CD14-positive monocyte (primary cell): Measurements from ENCODE around the gene GPR15LG. TPM values are rescaled to one million over a fixed set of nuclear protein-coding genes. Genes with fewer than 3 reads are reported as not detected.
A peak's percentile ranks its signal among the peaks of the same experiment; 100 is the strongest.

Experiments used
- DNase-seq, 3 donors: peaks; one replicate each; pipeline ENCODE4 v3.0.0-alpha.2; 2011 to 2022
- H2AFZ ChIP-seq: 2 replicates; pipeline ENCODE4 v1.6.0; 2012; ENCODE audit warnings: mild to moderate bottlenecking, low read depth, low read length, inconsistent platforms; ENCODE audit not compliant: insufficient read depth, poor library complexity, severe bottlenecking
- H3K27ac ChIP-seq, 2 donors: 1 replicate in 1 of 2; 2 replicates in 1 of 2; pipeline ENCODE4 v1.5.1; 2012 to 2013; ENCODE audit warnings: low read length in 2 of 2, control low read depth in 1 of 2, inconsistent platforms in 1 of 2, low read depth in 1 of 2, mild to moderate bottlenecking in 1 of 2
- H3K27me3 ChIP-seq, 2 donors: one replicate each; pipeline versions ENCODE4 v1.6.0 to v1.6.1; 2011 to 2013; ENCODE audit warnings: low read length in 2 of 2; ENCODE audit not compliant: control insufficient read depth in 2 of 2, insufficient read depth in 2 of 2
- H3K36me3 ChIP-seq, 2 donors: replicated peaks in 1 of 2; 1 replicate in 1 of 2; 2 replicates in 1 of 2; pipeline versions ENCODE4 v1.5.1 to v1.6.1; 2012 to 2013; ENCODE audit warnings: low read length in 2 of 2, control low read depth in 1 of 2, inconsistent platforms in 1 of 2, mild to moderate bottlenecking in 1 of 2; ENCODE audit not compliant: insufficient read depth in 2 of 2, control insufficient read depth in 1 of 2
- H3K4me1 ChIP-seq, 2 donors: 1 replicate in 1 of 2; 2 replicates in 1 of 2; pipeline versions ENCODE4 v1.5.1 to v1.6.1; 2012 to 2013; ENCODE audit warnings: low read length in 2 of 2, control low read depth in 1 of 2, inconsistent platforms in 1 of 2, mild to moderate bottlenecking in 1 of 2, moderate library complexity in 1 of 2; ENCODE audit not compliant: insufficient read depth in 2 of 2, control insufficient read depth in 1 of 2
- H3K4me2 ChIP-seq: replicated peaks from 2 replicates; pipeline ENCODE3; 2012; ENCODE audit warnings: low read length, moderate library complexity, mild to moderate bottlenecking; ENCODE audit not compliant: poor library complexity, severe bottlenecking; ENCODE audit errors: extremely low read depth
- H3K4me3 ChIP-seq, 3 experiments: fragments of 200-600 bp in 1 of 3; sonication (generic) in 1 of 3; replicated peaks in 1 of 3; 1 replicate in 2 of 3; 2 replicates in 1 of 3; pipeline ENCODE4 v1.5.1; 2011 to 2013; ENCODE audit warnings: low read length in 3 of 3, mild to moderate bottlenecking in 3 of 3, control low read depth in 2 of 3, low read depth in 2 of 3, inconsistent platforms in 1 of 3, moderate library complexity in 1 of 3
- H3K79me2 ChIP-seq: 2 replicates; pipeline ENCODE4 v1.6.0; 2012; ENCODE audit warnings: mild to moderate bottlenecking, control low read depth, inconsistent platforms, low read length, moderate library complexity; ENCODE audit not compliant: insufficient read depth
- H3K9ac ChIP-seq: 2 replicates; pipeline ENCODE4 v1.6.0; 2017; ENCODE audit warnings: low read length, mild to moderate bottlenecking; ENCODE audit not compliant: insufficient read depth, poor library complexity, severe bottlenecking
- H3K9me3 ChIP-seq, 2 donors: replicated peaks in 1 of 2; 1 replicate in 1 of 2; 2 replicates in 1 of 2; pipeline versions ENCODE4 v1.5.1 to v1.6.1; 2012 to 2013; ENCODE audit warnings: low read length in 2 of 2, control low read depth in 1 of 2; ENCODE audit not compliant: control insufficient read depth in 1 of 2, insufficient read depth in 1 of 2
- H4K20me1 ChIP-seq: 2 replicates; pipeline ENCODE4 v1.6.0; 2012; ENCODE audit warnings: mild to moderate bottlenecking, low read length, control low read depth, moderate library complexity; ENCODE audit not compliant: insufficient read depth
- H3K27ac Mint-ChIP-seq, 7 donors: one replicate each; pipeline ENCODE4 v1.8.0; 2020; ENCODE audit warnings: mild to moderate bottlenecking in 7 of 7, mixed read lengths in 7 of 7, moderate library complexity in 6 of 7, inconsistent platforms in 2 of 7
- H3K27me3 Mint-ChIP-seq, 3 donors: one replicate each; pipeline ENCODE4 v1.8.0; 2021 to 2022; ENCODE audit warnings: low read depth in 3 of 3, mild to moderate bottlenecking in 3 of 3, mixed read lengths in 3 of 3, moderate library complexity in 3 of 3, inconsistent platforms in 1 of 3
- H3K36me3 Mint-ChIP-seq, 2 donors: one replicate each; pipeline ENCODE4 v1.8.0; 2020; ENCODE audit warnings: mixed read lengths in 2 of 2, inconsistent platforms in 1 of 2, mild to moderate bottlenecking in 1 of 2
- H3K4me1 Mint-ChIP-seq: one replicate; pipeline ENCODE4 v1.8.0; 2020; ENCODE audit warnings: mild to moderate bottlenecking, mixed read lengths
- H3K4me3 Mint-ChIP-seq, 2 donors: one replicate each; pipeline ENCODE4 v1.8.0; 2020; ENCODE audit warnings: mild to moderate bottlenecking in 2 of 2, mixed read lengths in 2 of 2, moderate library complexity in 1 of 2
- H3K9me3 Mint-ChIP-seq, 7 donors: one replicate each; pipeline ENCODE4 v1.8.0; 2020 to 2022; ENCODE audit warnings: mixed read lengths in 7 of 7, mild to moderate bottlenecking in 6 of 7, moderate library complexity in 6 of 7, inconsistent platforms in 2 of 7
- CTCF ChIP-seq: fragments of 200-600 bp; IDR thresholded peaks from one replicate; pipeline ENCODE4 v1.8.0; 2022; ENCODE audit warnings: antibody characterized with exemption, mild to moderate bottlenecking
- WGBS: methylation state at CpG from one replicate; pipeline ENCODE4 v1.1.5; 2013; ENCODE audit warnings: missing lambda C conversion rate; ENCODE audit not compliant: insufficient coverage; 5-methylcytosine and 5-hydroxymethylcytosine counted together
- intact Hi-C, 2 donors: fragments of 100-400 bp; cut with micrococcal nuclease; formaldehyde crosslinking; loops; one replicate each; pipeline versions ENCODE4 v1.15.0 to v1.15.1; 2023
- polyA plus RNA-seq, 3 donors: library from polyadenylated mRNA; depleted of rRNA in 1 of 3; unstranded in 2 of 3; stranded (reverse) in 1 of 3; fragments of 300-500 nt in 2 of 3; fragments of >200 nt in 1 of 3; fragmentation: Illumina TruSeq in 2 of 3; gene quantifications; 1 replicate in 2 of 3; 2 replicates in 1 of 3; pipeline ENCODE4 v1.2.3, GENCODE V29; 2012 to 2021

The GPR15LG gene
- polyA plus RNA-seq, 3 donors = not detected

DNA sequence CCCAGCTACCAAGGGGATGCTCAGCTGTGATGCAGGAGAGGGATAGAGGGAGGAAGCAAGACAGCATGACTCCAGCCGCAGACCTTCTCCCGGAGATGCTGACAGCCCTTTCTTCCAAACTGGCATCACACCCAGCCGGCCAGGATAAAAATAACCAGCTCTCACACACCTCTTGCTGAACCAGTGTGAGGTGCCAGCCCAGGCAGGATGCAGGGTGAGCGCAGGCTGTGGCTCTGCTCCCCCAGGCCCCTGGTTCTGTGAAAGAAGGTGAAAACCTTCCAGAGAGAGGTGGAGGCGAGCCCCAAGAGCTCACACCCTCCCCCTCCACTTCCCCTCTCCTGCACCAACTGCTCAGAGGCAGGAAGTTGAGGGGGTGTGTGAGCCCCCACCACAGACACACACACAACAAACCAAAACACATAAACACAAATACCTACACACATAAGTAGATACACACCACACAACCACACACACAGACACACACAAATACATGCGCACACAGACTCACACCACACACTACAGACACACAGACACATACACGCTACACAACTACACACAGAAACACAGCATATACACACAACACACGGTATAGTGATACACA, 4.0 kb downstream of the GPR15LG start:
- no peaks in the 10 kb centered on the region for H3K79me2 ChIP-seq
- no peaks in the 10 kb centered on the region for H3K36me3 Mint-ChIP-seq
- H4K20me1 ChIP-seq = no peaks in the 10 kb centered on the region
- no peak overlapping the region for H3K4me2 ChIP-seq
- H3K4me3 Mint-ChIP-seq = no peak overlapping the region
- H3K4me1 Mint-ChIP-seq = no peaks in the 10 kb centered on the region
- DNase-seq = no peak
- no peaks in the 10 kb centered on the region for H3K4me1 ChIP-seq
- no peaks in the 10 kb centered on the region for H3K36me3 ChIP-seq
- no peaks in the 10 kb centered on the region for H3K9me3 ChIP-seq
- TF ChIP-seq CTCF = no peak
- no peaks in the 10 kb centered on the region for H3K27me3 ChIP-seq
- no peak overlapping the region for H3K9ac ChIP-seq
- peak overlapping the region in 1 of 7 donors; percentile 28 for H3K27ac Mint-ChIP-seq
- H3K9me3 Mint-ChIP-seq = peaks cover 0 to 9% (median 3%) of the 10 kb centered on the region in 7 donors
- 47% methylated on average over 6 of the region's 8 CpGs for WGBS
- no peak overlapping the region for H3K4me3 ChIP-seq
- no peak overlapping the region for H3K27ac ChIP-seq
- intact Hi-C loops = no loop called here
- H3K27me3 Mint-ChIP-seq = no peaks in the 10 kb centered on the region
- H2AFZ ChIP-seq = no peak overlapping the region

GRCh38 chr10:84178160-84178609, 4.6 kb downstream of the GPR15LG start:
- H3K36me3 ChIP-seq = no peaks in the 10 kb centered on the region
- Mint-ChIP-seq H3K27ac (no peak overlapping the region), H3K9me3 (peaks cover 0 to 9% (median 3%) of the 10 kb centered on the region in 7 donors), H3K36me3 (no peaks in the 10 kb centered on the region), H3K4me1 (no peaks in the 10 kb centered on the region), H3K4me3 (no peak overlapping the region), H3K27me3 (no peaks in the 10 kb centered on the region)
- no peak overlapping the region for H3K9ac ChIP-seq
- 98% methylated on average over 3 of the region's 3 CpGs for WGBS
- no peak for DNase-seq
- intact Hi-C loops = no loop called here
- no peak for TF ChIP-seq CTCF
- no peaks in the 10 kb centered on the region for H4K20me1 ChIP-seq
- no peak overlapping the region for H2AFZ ChIP-seq
- H3K27me3 ChIP-seq = no peaks in the 10 kb centered on the region
- no peak overlapping the region for H3K4me3 ChIP-seq
- H3K79me2 ChIP-seq = no peaks in the 10 kb centered on the region
- H3K27ac ChIP-seq = no peak overlapping the region
- no peak overlapping the region for H3K4me2 ChIP-seq
- no peaks in the 10 kb centered on the region for H3K4me1 ChIP-seq
- no peaks in the 10 kb centered on the region for H3K9me3 ChIP-seq
